Body of pancreas (tissue), 4 donors: ENCODE data around the gene TBX2. TPM values are rescaled to one million over a fixed set of nuclear protein-coding genes. Genes with fewer than 3 reads are reported as not detected.

Experiments used
- ATAC-seq: fragments of 150-250 bp; one replicate; pipeline ENCODE4 v1.9.1; 2016
- DNase-seq, 4 donors: peaks; one replicate each; pipeline ENCODE4 v3.0.0-alpha.2; 2019
- H3K27ac ChIP-seq, 4 donors: fragments of 200-600 bp; sonication (generic); 1 replicate in 3 of 4; 2 replicates in 1 of 4; pipeline versions ENCODE4 v1.5.1 to v1.6.1; 2016 to 2019; ENCODE audit warnings: mild to moderate bottlenecking in 1 of 4, mixed read lengths in 1 of 4, moderate library complexity in 1 of 4
- H3K27me3 ChIP-seq, 2 donors: fragments of 200-600 bp; sonication (generic); one replicate each; pipeline ENCODE4 v1.6.0; 2016; ENCODE audit warnings: mild to moderate bottlenecking in 1 of 2
- H3K36me3 ChIP-seq, 2 donors: fragments of 200-600 bp; sonication (generic); replicated peaks in 1 of 2; 2 replicates each; pipeline ENCODE4 v1.5.1; 2016; ENCODE audit warnings: low read depth in 2 of 2; ENCODE audit not compliant: insufficient read depth in 1 of 2
- H3K4me1 ChIP-seq: fragments of 200-600 bp; sonication (generic); one replicate; pipeline ENCODE4 v1.6.0; 2016
- H3K4me3 ChIP-seq, 2 donors: fragments of 200-600 bp; sonication (generic); 1 replicate in 1 of 2; 2 replicates in 1 of 2; pipeline ENCODE4 v1.5.1; 2016 to 2019
- H3K9me3 ChIP-seq, 3 donors: fragments of 200-600 bp; sonication (generic); 1 replicate in 2 of 3; 2 replicates in 1 of 3; pipeline ENCODE4 v1.5.1; 2016
- CTCF ChIP-seq, 7 experiments: fragments of 450-650 bp in 4 of 7; fragments of 200-600 bp in 3 of 7; sonication (generic) in 3 of 7; IDR thresholded peaks; one replicate each; pipeline ENCODE4 v1.5.1; 2016 to 2019; ENCODE audit warnings: antibody characterized with exemption in 7 of 7
- POLR2A ChIP-seq, 3 donors: fragments of 450-650 bp; IDR thresholded peaks; one replicate each; pipeline ENCODE4 v1.6.1; 2016; ENCODE audit warnings: antibody characterized with exemption in 3 of 3, mild to moderate bottlenecking in 2 of 3
- WGBS, 2 donors: methylation state at CpG; one replicate each; pipeline ENCODE4 v1.1.5; 2017; 5-methylcytosine and 5-hydroxymethylcytosine counted together
- intact Hi-C: fragments of 100-400 bp; cut with DNase I; formaldehyde crosslinking; loops from one replicate; pipeline ENCODE4 v1.15.1; 2023
- total RNA-seq, 2 donors: library from RNA; depleted of rRNA; stranded (reverse); fragments of >200 nt; gene quantifications; one replicate each; pipeline ENCODE4 v1.1.0, GENCODE V29; 2016

TBX2 gene
- total RNA-seq, 2 donors from 2014 or later, result 4.9 to 6.9 TPM

GRCh38 chr17:61409301-61410112, 9.9 kb downstream of the TBX2 start:
- peaks cover 44% of the 10 kb centered on the region for H3K4me1 ChIP-seq
- intact Hi-C loops, result loop anchor here (10.0 kb wide), 2 partner anchors 145 to 425 kb away; no protein-coding TSS in a partner anchor
- H3K36me3 ChIP-seq, result no peaks in the 10 kb centered on the region
- WGBS, 2 donors, result 1% methylated on average over 42 to 65 of the region's 73 CpGs
- DNase-seq (peak; percentile 48 to 71 (median 53)), ATAC-seq (peak; percentile 50)
- peak overlapping the region in 1 of 4 donors; percentile 72 for H3K27ac ChIP-seq
- no peak for TF ChIP-seq POLR2A (IDR thresholded peaks at IDR 0.05)
- peak in 3 of 7 experiments; percentile 57 to 70 (median 59) for TF ChIP-seq CTCF (IDR thresholded peaks at IDR 0.05)
- no peak overlapping the region for H3K4me3 ChIP-seq
- H3K27me3 ChIP-seq, result peaks cover 0 to 33% of the 10 kb centered on the region in 2 donors
- no peaks in the 10 kb centered on the region for H3K9me3 ChIP-seq

GRCh38 chr17:61410141-61411010, 10.7 kb downstream of the TBX2 start:
- peaks cover 36% of the 10 kb centered on the region for H3K4me1 ChIP-seq
- peak; percentile 24 for ATAC-seq
- intact Hi-C loops, result loop anchor here (10.0 kb wide), 2 partner anchors 144 to 424 kb away; no protein-coding TSS in a partner anchor
- peaks cover 0 to 25% of the 10 kb centered on the region in 2 donors for H3K27me3 ChIP-seq
- TF ChIP-seq POLR2A (IDR thresholded peaks at IDR 0.05), result no peak
- TF ChIP-seq CTCF (IDR thresholded peaks at IDR 0.05), result peak in 5 of 7 experiments; percentile 19 to 35 (median 34)
- no peaks in the 10 kb centered on the region for H3K36me3 ChIP-seq
- 24 to 37% methylated on average over 31 to 47 of the region's 48 CpGs for WGBS, 2 donors
- H3K4me3 ChIP-seq, result no peak overlapping the region
- no peaks in the 10 kb centered on the region for H3K9me3 ChIP-seq
- peak; percentile 52 to 62 (median 58) for DNase-seq
- H3K27ac ChIP-seq, result peak overlapping the region in 1 of 4 donors; percentile 72

- TF ChIP-seq POLR2A (IDR thresholded peaks at IDR 0.05) (no peak), CTCF (IDR thresholded peaks at IDR 0.05) (no peak)
- H3K4me1 ChIP-seq, result peaks cover 33% of the 10 kb centered on the region
- ATAC-seq (no peak), DNase-seq (no peak)
- peak overlapping the region in 3 of 4 donors; percentile 22 to 72 (median 26) for H3K27ac ChIP-seq
- H3K27me3 ChIP-seq, result peaks cover 0 to 21% of the 10 kb centered on the region in 2 donors
- no peaks in the 10 kb centered on the region for H3K36me3 ChIP-seq
- no peak overlapping the region for H3K4me3 ChIP-seq
- no peaks in the 10 kb centered on the region for H3K9me3 ChIP-seq
- 17% methylated on average over 22 of the region's 29 CpGs; no CpG with 5 or more reads in 1 of the 2 donors for WGBS, 2 donors
- intact Hi-C loops, result loop anchor here (10.0 kb wide), 2 partner anchors 144 to 424 kb away; no protein-coding TSS in a partner anchor
These were observed 11.3 kb downstream of the TBX2 start for GRCh38 chr17:61411011-61411260.

GRCh38 chr17:61411261-61412142, 11.9 kb downstream of the TBX2 start:
- WGBS, 2 donors, result 5% methylated on average over 37 to 74 of the region's 75 CpGs
- no peaks in the 10 kb centered on the region for H3K36me3 ChIP-seq
- TF ChIP-seq POLR2A (IDR thresholded peaks at IDR 0.05) (no peak), CTCF (IDR thresholded peaks at IDR 0.05) (no peak)
- intact Hi-C loops, result loop anchor here (10.0 kb wide), 2 partner anchors 143 to 423 kb away; no protein-coding TSS in a partner anchor
- peaks cover 34% of the 10 kb centered on the region for H3K4me1 ChIP-seq
- H3K27ac ChIP-seq, result peak overlapping the region in 3 of 4 donors; percentile 22 to 72 (median 53)
- H3K27me3 ChIP-seq, result peaks cover 0 to 18% of the 10 kb centered on the region in 2 donors
- H3K9me3 ChIP-seq, result no peaks in the 10 kb centered on the region
- H3K4me3 ChIP-seq, result peak overlapping the region; percentile 33 to 35
- DNase-seq (peak in 3 of 4 donors; percentile 51 to 56 (median 55)), ATAC-seq (peak; percentile 32)
